Stimulated activated CD4-positive, alpha-beta T cell treated with anti-CD3 and anti-CD28 coated beads, Interleukin-2, amount 100 ng/mL, for 4 hours (primary cell): ENCODE data around the gene LRP5.
"Not testable (repeated sequence)": the region's sequence is repeated elsewhere in the genome, so short reads cannot be mapped to it uniquely, and the experiment has no call there.

Source experiments
- DNase-seq: peaks from one replicate; pipeline ENCODE4 v3.0.0-alpha.2; 2020; ENCODE audit warnings: low read depth

LRP5 gene

DNA sequence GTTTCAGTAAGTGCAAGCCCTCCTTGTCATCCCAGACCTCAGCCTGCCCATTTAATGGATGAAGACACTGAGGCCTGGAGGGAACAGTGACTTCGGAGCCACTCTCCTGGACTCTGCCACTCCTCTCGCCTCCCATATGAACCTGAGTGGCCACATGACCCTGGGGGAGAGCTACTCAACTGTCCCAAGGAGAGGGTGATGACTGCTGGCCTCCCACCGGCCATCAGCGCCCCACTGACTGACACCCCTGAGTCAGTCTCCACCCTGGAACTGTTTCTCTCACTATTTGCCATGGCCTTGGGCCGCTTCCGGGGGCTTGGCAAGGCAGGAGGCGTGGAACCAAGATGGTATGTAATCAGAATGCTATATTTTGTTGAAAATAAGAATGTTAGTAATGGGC is 17.1 kb downstream of the LRP5 start:
- no peak for DNase-seq

DNA sequence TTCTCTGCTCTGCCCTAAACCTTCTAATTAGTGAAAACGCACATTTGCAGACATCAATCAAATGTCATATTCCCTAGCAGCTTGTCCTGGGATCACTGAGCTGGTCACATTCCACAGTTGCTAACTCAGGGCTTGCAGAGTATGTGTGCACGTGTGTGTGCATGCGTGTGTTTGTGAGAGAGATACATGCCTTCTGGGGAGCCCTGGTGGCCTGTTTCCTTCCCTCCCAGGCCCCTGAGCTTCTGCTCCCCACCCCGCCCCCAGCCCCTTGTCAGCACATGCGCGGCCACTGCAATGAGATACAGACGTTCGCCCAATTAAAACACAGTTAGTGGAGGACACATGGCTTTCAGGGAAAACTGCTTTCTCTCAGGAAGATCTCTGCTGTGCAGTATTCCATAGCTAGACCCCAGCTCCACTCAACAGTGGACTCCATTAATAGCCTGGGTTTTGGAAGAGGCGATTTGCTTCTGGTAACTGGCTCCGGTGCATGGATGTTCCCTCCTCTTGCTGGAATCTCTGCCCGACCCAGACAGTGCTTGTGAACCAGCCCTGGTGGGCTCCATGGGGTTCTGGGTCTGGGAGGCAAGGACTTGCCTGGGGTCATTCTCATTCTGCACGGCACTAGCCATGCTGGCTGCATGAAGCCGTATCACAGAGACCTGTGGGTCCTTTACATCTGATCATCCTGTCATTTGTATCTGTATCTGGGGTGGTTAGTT is 17.7 kb downstream of the LRP5 start:
- DNase-seq: no peak

DNA sequence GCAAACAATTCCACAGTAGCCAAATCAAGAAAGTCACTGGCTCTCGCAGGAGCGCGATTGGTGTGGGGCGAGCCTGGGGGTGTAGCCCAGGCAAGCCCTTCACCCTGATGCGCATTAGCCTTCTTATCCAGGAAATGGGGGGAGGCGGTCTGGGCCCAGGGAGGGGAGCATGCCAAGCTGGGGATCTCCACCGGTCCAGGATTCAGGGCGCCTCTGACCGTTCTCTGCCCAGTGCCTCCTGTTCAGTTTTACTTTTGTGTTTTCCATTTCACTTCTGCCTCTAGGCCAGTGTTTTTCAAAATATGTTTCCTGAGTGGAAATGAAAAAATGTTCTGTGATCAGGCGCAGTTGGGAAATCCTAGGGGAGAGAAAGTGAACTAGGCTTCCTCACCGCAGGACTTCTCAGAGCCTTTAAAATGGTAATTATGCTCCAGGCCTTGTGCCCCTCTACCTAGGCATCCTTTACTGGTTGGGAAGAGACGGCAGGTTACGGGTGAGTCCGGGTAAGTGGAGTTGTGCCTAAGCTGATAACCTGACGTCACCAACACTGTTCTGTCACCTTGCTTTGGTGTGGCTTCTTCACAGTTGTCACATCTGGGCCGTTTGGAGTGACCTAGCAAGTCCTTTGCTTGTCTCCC is 18.4 kb downstream of the LRP5 start:
- no peak for DNase-seq

DNA sequence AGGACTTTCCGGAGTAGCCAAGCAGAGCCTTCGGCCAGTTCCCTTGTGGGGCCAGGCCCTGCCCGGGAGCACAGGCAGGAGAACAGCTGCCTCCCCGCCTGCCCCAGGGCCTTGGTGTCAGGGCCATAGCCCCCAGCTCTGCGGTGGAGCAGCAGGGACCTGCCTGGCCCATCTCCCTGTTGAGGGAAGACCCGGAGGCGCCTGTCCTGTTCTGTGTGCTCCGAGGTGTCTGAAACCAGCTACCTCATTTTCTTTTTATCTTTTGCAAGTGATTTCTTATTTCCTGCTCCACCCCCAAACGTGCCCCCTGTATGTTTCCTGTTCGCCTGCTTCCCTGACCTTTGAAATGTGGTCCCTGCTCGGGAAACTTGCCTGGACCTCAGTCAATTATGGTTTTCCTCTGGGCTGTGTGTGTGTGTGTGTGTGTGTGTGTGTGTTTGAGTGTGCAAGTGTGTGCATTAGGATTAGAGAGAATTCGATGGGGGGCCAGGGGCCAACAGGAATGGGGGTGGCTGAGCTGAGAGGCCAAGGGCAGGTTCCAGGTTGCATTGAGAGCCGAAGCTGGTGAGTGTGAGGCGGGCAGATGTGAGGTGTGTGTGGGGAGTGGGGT is 19.1 kb downstream of the LRP5 start:
- DNase-seq: no peak

DNA sequence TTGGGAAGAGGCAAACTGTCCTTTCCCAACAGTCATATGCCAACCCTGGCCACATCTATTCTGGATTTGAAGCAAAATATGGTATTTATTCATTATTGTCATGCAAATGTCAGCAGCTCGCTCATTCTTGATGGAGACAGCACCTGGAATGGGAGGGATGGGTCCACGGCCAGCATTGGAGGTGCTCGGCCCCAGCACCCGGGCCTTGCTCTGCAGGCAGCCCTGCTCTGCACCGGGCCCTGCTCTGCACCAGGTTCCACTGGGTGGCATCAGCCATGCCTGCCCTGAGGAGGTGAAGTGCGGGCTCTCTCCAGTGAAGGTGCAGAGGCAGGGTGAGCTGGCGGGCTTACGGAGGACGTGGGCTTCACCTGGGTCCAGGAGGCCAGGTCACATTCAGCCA is 19.8 kb downstream of the LRP5 start:
- DNase-seq: no peak

DNA sequence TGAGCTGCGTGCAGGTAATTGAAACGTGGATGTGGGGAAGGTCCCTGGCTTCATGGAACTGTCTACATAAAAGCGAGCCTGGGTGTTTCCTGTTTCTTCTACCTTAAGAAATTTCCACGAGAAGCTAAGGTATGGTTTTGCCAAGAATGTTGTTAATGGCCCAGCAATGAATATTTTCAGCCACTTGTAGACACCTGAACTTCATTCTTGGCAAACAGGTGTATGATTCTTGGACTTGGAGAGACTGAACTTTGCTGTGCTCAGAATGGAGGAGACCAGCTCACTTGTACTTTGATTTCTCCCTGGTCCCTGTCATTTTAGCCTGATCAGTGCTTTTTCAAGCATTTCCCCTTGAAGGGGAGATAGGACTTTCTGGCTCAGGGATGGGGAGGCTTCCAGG is 20.8 kb downstream of the LRP5 start:
- DNase-seq: no peak

DNA sequence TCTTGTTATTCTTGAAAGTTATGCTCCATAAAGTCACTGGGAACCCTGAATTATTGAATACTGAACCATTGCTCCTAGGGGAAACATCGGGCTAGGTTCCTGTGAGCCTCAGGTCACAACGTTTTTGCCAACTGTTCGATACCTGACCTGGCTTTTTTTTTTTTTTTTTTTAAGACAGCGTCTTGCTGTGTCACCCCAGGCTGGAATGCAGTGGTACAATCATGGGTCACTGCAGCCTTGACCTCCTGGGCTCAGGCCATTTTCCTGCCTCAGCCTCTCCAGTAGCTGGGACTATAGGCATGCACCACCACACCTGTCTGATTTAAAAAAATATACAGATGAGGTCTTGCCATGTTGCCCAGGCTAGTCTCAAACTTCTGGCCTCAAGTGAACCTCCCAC is 22.5 kb downstream of the LRP5 start:
- DNase-seq: no peak

DNA sequence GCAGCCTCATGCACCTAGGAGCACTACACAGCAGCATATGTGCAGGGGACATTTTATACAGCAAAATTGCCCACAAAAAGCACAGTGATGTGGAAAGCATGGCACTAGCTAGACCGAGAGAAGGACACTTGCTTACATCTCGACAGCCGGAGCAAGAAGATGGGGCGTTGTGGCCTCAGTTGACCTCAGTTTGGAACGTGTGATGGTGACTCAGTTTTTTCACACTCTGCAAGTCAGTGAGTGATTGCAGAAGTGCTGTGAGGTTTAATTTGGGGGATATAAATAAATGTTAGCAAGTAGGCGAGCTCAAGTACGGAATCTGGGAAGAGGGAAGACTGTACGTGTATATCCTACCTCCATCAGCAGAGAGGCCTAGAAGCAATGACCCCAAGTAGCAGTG is 23.3 kb downstream of the LRP5 start:
- no peak for DNase-seq

DNA sequence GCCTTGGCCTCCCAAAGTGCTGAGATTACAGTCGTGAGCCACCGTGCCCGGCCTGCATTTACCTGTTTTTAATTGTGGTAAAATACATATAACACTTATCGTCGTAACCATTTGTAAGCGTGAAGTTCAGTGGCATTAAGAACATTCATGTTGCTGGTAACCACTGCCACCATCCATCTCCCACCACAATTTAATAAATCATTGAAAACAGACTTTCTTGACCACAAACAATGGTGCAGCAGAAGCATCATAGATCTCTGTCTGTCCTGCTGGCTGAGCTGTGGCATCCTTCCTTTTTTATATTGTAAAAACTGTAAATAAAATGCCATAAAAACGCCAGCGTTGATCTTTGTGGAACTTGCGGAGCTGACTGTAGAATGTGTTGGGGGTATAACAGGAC is 24.3 kb downstream of the LRP5 start:
- no peak for DNase-seq

DNA sequence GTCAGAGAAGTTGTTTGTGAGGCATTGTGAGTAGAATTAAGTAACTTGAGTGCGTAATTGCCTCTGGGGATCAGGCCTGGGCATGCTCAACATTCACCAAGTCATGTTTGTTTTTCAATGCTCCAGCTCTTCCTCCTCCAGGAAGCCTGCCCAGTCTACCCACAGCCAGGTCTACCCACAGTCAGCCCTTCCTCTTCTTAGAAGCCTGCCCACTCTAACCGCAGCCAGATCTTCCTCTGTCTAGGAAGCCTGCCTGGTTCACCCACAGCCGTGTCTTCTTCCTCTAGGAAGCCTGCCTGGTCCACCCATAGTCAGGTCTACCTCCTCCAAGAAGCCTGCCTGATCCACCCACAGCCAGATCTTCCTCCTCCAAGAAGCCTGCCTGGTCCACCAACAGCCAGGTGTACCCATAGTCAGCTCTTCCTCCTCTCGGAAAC is 25.0 kb downstream of the LRP5 start:
- no peak for DNase-seq

DNA sequence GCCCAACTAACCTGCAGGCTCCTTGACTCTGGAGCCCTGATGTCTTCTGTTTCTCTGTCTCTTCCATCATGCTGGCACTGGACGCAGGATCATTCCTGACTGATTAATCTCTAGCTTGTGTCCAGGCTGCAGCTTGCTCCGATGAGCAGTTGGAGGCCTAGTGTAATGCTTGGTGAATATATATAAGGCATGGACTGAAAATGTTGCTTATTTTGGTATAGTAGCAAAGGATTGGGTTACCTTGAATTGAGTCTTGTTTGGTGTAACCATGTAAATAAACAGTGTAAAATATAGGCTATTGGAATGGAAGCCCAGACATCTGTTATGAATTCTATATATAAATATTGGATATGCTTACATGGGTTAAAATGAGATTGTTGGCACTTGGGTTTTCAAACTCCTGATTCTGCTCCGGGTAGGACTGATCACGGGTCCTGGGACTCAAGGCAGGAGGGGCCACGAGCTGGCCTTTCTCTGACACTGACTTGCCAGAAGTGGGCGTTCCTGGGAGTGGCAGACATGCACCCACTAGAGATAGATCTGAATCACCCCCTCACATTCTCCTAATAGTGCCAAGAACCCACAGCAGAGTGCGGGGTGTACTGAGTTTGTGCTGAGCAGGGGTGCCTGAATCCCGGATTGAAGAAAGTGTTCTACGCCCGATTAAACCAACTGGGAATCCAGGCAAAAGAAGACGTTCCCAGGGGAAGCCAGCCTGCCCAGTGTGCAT is 25.8 kb downstream of the LRP5 start:
- no peak for DNase-seq

DNA sequence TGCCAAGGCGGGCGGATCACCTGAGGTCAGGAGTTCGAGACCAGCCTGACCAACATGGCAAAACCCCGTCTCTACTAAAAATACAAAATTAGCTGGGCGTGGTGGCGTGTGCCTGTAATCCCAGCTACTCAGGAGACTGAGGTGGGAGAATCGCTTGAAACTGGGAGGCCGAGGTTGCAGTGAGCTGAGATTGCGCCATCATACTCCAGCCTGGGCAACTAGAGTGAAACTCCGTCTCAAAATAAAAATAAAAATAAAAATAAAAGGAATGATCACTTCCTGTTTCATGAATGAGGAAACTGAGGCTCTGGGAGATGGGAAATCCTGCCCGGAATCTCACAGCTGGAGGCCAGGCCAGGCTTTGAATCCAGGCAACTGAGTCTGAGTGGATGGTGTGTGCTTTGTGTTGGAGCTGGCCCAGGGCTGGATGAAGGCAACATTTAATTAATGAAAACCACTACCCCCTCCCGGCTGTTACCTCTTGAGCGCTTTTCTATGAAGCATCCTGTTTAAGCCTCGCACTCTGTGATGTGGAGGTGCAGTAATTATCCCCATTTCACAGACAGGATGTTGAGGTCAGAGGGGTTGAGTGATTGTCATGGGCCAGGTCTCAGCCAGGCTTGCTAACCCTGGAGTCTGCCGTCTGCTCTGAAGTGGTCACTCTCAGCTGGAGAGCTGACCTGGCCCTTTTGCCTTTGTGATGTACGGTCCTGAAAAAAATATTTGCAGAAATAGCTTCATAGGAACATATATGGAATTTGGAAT is 27.8 kb downstream of the LRP5 start:
- no peak for DNase-seq

DNA sequence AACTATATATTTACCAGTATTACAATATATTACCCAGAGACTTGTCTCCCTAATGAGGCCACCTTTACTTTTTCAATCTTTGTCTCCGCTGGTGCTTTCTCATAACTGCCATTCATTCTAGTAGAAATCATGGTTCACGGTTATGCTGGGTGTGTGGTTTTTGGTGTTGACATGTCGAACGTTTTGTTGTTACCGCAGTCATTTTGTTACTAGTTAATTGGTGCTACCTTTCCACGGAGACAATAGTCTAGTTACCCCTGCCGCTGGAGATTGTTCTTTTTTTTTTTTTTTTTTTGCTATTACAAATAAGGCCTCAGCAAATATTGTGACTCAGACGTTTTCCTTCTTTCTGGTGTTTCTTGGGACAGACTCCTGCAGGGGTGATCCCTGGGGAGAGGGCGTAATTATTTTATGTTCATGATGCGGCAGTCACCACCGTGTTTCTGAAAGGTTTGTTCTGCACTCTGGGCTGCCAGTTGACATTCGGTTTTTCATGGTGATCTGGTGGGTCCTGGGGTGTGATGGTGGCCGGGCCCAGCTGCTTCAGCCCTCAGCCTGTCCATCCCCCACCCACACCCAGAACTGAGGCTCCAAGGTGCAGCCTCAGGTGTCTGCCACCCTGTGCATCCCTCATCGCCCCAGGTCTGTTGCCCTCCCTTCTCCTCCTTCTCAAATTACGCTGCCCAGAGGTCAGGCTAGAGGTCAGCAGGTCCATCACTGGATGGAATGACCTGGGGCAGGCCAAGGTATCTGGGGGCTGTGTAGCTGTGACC is 28.6 kb downstream of the LRP5 start:
- no peak for DNase-seq

DNA sequence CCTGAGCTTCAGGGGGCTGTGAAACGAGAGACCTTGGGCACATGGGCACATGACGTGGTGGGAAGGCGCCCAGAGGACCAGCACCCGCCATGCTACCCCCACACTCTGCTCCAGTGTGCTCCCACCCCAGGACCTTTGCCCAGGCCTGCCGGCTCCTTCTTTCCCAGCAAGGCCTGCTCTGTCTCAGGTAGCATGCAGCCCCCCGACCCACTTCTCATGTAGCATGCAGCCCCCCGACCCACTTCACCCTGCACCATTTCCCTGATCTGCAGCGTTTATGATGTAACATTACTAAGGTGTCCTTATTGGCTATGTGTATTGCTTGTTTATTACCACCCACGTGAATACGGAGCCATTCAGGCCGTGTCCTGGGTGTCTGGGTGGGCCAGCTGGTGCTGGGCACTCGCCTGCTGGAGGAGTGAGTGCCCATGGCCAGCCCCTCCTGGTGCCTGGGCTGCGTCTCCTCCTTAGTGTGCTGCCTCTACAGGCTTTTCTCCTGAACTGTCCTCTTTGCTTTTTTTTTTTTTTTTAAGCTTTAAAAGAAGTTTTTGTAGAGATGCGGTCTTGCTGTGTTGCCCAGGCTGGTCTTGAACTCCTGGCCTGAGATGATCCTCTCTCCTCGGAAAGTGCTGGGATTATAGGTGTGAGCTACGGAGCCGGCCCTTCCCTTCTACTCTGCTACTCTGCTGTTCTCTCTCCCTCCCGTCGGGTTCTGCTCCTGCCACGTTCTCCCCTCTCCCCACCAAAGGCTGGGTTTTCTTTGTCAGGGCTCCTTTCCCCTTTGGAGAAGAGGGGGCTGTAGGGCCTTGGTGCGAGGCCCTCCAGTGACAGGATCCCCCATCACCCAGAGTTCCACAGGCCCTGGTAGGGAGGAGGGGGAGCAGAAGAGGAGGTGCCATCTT is 29.4 kb downstream of the LRP5 start:
- no peak for DNase-seq

DNA sequence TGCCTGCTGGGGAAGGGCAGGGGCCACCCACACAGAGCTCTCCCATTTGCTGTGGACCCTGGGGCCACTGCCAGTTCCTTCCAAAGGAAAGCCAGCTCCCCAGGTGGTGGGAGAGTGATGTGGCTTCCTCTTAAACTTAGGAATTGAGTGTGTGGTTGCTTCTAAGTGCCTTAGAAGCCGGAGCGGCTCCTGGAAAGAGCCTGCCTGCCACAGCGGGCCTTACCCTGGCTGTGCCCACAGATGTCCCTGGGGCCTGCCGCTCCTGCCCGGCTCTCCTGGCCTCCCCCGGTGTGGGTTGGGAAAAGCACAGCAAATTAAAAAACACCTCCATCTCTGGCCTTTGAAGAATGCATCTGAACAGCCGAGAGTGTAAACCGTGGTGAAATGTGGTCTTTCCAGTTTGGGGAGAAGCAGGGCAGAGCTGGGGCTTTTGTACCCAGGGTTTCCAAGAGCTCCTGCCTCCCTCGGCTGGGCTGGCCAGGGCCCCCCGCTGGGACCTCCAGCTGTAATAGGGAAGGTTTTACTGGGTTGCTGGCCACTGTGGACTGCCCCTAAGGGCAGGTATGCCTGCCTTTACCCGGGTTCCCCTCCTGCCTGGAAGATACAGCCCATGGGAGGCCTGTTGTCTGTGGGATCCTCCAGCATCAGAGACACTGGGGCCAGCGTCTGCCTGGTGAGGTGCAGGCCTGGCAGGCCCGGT is 30.2 kb downstream of the LRP5 start:
- DNase-seq: no peak

DNA sequence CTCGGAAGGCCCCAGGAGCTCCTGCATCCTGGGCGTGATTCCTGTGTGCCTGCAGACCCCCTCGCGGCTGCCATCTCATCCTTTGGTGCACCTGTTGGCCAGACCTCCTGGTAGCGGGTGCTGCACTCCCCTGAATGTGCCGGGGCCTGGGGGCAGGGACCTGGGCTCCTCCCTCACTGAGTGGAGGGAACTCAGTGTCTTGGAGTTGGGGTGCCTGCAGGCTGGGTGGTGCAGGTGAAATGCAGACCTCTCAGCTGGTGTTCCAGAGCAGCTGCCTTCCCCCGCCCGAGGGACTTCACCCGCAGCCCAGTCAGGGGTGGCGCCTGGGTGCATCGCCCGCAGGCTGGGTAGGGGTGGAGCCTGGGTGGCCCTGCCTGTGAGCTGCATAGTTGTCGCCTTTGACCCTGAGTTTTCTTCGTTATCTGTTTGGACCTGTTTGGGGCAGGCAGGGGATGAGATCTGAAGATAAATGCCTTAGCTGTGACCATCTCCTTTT is 31.4 kb downstream of the LRP5 start:
- no peak for DNase-seq

DNA sequence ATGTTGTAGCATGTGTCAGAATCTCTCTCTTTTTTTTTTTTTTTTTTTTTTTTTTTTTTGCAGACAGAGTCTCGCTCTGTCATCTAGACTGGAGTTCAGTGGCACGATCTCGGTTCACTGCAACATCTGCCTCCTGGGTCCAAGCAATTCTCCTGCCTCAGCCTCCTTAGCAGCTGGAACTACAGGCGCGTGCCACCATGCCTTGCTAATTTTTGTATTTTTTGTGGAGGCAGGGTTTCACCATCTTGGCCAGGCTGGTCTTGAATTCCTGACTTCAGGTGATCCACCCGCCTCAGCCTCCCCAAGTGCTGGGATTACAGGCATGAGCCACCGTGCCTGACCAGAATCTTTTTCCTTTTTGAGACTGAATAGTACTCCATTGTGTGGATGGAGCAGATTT is 32.4 kb downstream of the LRP5 start:
- DNase-seq: not testable (repeated sequence)

DNA sequence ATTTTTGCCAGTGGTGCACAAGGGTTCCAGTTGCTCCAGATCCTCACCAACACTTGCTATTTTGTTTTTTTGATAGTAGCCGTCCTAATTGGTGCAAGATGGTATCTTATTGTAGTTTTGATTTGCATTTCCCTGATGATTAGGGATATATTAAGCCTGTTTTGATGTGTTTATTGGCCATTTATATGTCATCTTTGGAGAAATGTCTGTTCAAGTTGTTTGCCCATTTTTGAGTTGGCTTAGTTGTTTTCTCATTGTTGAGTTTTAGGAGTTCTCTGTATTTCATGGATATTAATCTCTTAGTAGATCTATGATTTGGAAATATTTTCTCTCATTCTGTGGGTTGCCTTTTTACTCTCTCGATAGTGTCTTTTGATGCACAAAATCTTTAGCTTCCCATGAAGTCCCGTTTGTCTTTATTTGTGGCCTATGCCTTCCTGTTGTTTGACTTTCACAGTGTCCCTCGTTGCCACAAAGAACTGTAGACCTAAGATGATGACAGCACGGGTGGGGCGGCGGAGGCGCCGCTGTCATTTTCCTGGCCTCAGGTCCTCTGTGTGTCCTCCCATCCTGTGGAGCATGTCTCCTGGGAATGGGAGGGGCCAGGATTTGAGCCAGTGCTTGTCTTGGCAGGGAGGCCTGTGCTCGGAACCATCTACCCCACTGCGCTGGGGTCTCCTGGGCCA is 33.5 kb downstream of the LRP5 start:
- no peak for DNase-seq

DNA sequence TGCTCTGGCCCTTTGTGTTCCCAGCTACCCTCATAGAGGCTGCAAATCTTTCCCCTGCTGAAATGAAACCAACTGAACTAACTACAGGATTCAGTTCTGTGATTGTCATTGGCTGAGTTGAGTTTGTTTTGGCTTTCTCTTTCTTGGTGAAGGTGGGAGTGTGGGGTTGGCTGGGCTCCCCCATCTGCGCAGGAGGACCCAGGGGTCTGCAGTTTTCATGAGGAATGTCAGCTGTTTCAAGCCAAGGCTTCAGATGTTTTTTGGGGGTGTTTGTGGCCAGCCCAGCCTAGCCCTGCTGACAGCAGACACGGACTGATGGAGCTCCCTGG is 34.0 kb downstream of the LRP5 start:
- DNase-seq: no peak
